SK-N-MC (cell line): ENCODE data around the gene TTC5.

Experiments
- EZH2 ChIP-seq: fragments of 200-600 bp; sonication (generic); IDR thresholded peaks from one replicate; pipeline ENCODE4 v1.6.1; 2017; ENCODE audit warnings: antibody characterized with exemption
- FOXP2 ChIP-seq: optimal IDR thresholded peaks from 2 replicates; pipeline ENCODE3; 2011; ENCODE audit warnings: mild to moderate bottlenecking, moderate library complexity; ENCODE audit not compliant: insufficient read depth; ENCODE audit errors: extremely low read length, control extremely low read depth
- POLR2AphosphoS5 ChIP-seq: IDR thresholded peaks from 2 replicates; pipeline ENCODE4 v1.6.1; 2012; ENCODE audit warnings: mild to moderate bottlenecking, low read depth, low read length, borderline replicate concordance

DNA sequence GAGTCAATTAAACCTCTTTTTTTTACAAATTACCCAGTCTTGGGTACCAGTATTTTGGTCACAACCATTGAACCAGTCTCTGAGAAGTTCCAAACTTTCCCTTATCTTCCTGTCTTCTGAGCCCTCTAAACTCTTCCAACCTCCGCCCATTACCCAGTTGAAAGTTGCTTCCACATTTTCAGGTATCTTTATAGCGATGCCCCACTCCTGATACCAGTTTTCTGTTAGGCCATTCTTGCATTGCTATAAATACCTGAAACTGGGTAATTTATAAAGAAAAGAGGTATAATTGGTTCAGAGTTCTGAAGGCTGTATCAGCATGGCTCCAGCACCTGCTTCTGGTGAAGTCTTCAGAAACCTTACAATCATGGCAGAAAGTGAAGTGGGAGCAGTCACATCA is 31.7 kb downstream of the TTC5 start:
- TF ChIP-seq EZH2 (no peak), POLR2AphosphoS5 (no peak), FOXP2 (no peak)
